ENCODE data around the gene TNRC18. TPM values are rescaled to one million over a fixed set of nuclear protein-coding genes. Genes with fewer than 3 reads are reported as not detected.
A peak's percentile ranks its signal among the peaks of the same experiment; 100 is the strongest.
"Not testable (repeated sequence)": the region's sequence is repeated elsewhere in the genome, so short reads cannot be mapped to it uniquely, and the experiment has no call there.

The TNRC18 gene
- total RNA-seq, 4 donors from 2014 or later: 17.9 to 75.5 (median 48.4) TPM

DNA sequence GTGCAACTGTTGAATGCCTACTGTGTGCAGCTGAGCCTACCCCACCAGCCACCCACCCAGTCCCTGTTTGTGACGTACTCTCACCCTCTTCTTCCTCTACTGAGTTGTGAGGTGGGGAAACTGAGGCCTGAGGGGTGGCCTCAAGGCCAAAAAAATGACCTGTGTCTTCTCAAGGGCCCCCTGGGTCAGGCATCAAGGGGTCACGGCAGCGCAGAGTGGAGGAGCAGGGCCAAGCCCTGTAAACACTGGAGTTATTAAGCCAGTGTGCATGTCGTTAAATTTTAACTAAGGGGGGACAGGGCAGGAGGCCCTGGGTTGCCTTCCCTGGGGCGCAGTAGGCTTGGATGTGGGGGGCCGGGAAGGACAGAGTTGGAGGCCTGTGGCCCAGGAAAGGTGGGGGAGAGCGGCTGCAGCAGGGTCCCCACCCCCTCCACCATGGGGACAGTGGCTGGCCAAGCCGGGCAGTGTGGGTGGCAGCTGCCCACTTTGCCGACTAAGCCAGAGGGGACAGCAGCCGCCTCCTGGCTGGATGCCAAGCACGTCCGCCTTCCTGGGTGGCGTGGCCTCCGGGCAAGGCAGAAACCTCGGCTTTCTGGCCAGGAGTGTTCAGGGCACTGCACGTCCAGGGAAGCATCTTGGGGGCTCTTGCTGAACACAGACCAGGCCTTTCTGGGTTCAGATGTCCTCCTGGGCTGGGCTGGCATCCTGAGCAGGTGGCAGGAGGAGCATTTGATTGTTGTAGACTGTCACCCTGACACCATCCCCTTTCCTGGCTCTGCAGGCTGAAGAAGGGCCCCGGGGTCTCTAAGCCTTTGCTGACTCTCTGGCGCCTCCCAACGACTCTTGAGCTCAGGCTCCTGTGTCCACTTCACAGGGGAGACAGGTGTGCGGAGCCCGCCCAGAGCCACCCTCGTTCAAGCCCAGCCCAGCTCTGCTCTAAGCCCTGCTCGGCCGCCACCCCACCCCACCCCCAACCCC lies 139.0 kb downstream of the TNRC18 start:
- no peak for DNase-seq

DNA sequence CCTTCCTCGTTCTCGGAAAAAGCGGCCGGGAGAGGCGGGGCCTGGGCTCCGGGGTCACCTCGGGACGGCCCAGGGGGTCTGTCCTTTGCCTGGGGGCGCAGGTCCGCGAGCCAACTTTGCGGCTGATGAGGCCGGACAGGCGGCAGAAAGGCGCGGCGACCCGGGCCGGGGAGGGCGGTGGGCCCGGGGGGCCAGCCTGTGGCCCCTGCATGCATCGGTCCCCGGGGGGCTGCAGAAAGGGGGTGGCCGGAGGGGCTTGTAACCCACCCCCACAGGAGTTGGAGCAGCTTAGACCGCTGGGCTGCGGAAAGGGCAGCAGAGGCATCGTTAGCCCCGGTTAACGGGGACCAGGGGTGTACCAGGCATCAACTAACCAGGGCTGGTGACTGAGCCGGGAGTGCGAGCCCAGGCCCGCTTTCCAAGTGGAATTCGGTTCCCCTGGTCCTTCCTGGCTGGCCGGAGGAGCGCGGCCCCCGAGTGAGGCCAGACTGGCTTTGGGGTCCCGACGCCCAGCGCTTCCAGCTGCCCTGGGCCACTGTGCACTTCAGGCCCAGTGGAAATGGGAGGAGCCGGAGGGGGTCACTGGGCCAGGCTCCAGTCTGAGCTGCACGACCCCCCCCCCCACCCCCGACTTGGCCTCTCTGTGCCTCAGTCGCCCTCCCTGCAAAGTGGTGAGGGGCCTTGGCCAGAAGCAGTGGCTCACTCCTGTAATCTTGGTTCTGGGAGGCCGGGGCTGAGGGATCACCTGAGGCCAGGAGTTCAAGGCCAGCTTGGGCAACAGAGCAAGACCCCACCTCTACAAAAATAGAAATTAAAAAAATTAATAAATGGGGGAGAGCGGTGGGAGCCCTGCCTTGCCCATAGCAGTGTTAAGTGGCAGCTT lies 140.0 kb downstream of the TNRC18 start:
- H3K4me1 ChIP-seq: peaks cover 6 to 16% (median 10%) of the 10 kb centered on the region in 3 donors
- intact Hi-C loops (cut with DNase I): no loop called here
- 70 to 73% methylated on average over 1 to 2 of the region's 46 CpGs for WGBS, 2 donors
- peak overlapping the region; percentile 31 to 65 (median 48) for H3K4me3 ChIP-seq
- no peak overlapping the region for H3K27ac ChIP-seq
- H3K36me3 ChIP-seq: no peaks in the 10 kb centered on the region
- no peaks in the 10 kb centered on the region for H3K9me3 ChIP-seq
- DNase-seq: no peak
- H3K27me3 ChIP-seq: peaks cover 0 to 41% (median 0%) of the 10 kb centered on the region in 4 donors
- TF ChIP-seq POLR2A (IDR thresholded peaks at IDR 0.05): no peak
- TF ChIP-seq, protein P1, sequence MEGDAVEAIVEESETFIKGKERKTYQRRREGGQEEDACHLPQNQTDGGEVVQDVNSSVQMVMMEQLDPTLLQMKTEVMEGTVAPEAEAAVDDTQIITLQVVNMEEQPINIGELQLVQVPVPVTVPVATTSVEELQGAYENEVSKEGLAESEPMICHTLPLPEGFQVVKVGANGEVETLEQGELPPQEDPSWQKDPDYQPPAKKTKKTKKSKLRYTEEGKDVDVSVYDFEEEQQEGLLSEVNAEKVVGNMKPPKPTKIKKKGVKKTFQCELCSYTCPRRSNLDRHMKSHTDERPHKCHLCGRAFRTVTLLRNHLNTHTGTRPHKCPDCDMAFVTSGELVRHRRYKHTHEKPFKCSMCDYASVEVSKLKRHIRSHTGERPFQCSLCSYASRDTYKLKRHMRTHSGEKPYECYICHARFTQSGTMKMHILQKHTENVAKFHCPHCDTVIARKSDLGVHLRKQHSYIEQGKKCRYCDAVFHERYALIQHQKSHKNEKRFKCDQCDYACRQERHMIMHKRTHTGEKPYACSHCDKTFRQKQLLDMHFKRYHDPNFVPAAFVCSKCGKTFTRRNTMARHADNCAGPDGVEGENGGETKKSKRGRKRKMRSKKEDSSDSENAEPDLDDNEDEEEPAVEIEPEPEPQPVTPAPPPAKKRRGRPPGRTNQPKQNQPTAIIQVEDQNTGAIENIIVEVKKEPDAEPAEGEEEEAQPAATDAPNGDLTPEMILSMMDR (IDR thresholded peaks at IDR 0.05): no peak

More for the DNA sequence above, 139.0 kb downstream of the TNRC18 start:
- no peak for TF ChIP-seq POLR2A (IDR thresholded peaks at IDR 0.05)
- TF ChIP-seq, protein P1 (IDR thresholded peaks at IDR 0.05): peak in 1 of 6 experiments; percentile 9
- no peaks in the 10 kb centered on the region for H3K9me3 ChIP-seq
- intact Hi-C loops (cut with DNase I): no loop called here
- H3K4me1 ChIP-seq: peaks cover 6 to 16% (median 10%) of the 10 kb centered on the region in 3 donors
- no peaks in the 10 kb centered on the region for H3K36me3 ChIP-seq
- H3K4me3 ChIP-seq: no peak overlapping the region
- 39 to 75% methylated on average over 4 to 6 of the region's 24 CpGs for WGBS, 2 donors
- no peak overlapping the region for H3K27ac ChIP-seq
- peaks cover 0 to 41% (median 0%) of the 10 kb centered on the region in 4 donors for H3K27me3 ChIP-seq

DNA sequence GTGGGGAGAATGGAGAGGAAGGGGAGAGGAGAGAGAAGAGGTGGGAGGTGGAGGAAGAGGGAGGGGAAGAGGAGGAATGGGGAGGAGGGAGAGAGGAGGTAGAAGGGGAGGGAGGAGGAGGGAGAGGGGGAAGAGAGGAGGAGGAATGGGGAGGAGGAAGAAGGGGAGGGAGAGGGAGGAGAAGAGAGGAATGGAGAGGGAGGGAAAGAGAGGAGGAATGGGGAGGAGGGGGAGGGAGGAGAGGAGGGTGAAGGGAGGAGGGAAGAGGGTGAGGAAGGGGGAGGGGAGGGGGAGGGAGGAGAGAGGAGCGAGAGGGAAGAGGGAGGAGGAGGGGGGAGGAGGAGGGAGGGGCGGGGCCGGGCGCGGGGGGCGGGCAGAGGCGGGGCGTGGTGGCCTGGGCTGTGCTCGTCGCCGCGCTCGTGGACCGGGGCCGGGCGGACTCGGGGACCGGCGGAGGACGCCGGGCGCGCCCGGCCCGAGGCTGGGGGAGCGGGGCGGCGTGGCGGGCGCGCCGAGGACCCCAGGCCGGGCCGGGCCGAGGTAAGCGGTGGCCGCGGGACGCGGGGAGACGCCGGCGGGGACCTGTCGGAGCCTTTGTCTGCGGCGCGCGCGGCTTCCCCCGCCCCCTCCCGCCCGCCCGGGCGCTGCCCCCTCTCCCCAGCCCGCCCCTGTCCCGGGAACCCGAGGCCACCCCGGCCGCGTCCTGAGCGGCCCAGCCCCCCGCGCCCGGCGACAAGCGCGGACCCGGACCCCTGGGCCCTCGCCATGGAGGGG lies 140.9 kb downstream of the TNRC18 start, which contains the start of gene SLC29A4:
Gene SLC29A4 (plus strand): TSS at position 401 of the 774 bp plus-strand sequence. CDS start 4,874 bp downstream, outside the sequence.
- intact Hi-C loops (cut with DNase I): no loop called here
- H3K36me3 ChIP-seq: no peaks in the 10 kb centered on the region
- WGBS, 2 donors: 0% methylated on average over 3 to 8 of the region's 69 CpGs
- H3K27me3 ChIP-seq: peaks cover 0 to 41% (median 0%) of the 10 kb centered on the region in 4 donors
- H3K27ac ChIP-seq: no peak within 1 kb of the TSS
- peaks cover 6 to 16% (median 10%) of the 10 kb centered on the region in 3 donors for H3K4me1 ChIP-seq
- peak within 1 kb of the TSS; percentile 31 to 65 (median 48) for H3K4me3 ChIP-seq
- H3K9me3 ChIP-seq: no peaks in the 10 kb centered on the region
- no peak for DNase-seq
- TF ChIP-seq POLR2A (IDR thresholded peaks at IDR 0.05): no peak
- TF ChIP-seq, protein P1 (IDR thresholded peaks at IDR 0.05): no peak

DNA sequence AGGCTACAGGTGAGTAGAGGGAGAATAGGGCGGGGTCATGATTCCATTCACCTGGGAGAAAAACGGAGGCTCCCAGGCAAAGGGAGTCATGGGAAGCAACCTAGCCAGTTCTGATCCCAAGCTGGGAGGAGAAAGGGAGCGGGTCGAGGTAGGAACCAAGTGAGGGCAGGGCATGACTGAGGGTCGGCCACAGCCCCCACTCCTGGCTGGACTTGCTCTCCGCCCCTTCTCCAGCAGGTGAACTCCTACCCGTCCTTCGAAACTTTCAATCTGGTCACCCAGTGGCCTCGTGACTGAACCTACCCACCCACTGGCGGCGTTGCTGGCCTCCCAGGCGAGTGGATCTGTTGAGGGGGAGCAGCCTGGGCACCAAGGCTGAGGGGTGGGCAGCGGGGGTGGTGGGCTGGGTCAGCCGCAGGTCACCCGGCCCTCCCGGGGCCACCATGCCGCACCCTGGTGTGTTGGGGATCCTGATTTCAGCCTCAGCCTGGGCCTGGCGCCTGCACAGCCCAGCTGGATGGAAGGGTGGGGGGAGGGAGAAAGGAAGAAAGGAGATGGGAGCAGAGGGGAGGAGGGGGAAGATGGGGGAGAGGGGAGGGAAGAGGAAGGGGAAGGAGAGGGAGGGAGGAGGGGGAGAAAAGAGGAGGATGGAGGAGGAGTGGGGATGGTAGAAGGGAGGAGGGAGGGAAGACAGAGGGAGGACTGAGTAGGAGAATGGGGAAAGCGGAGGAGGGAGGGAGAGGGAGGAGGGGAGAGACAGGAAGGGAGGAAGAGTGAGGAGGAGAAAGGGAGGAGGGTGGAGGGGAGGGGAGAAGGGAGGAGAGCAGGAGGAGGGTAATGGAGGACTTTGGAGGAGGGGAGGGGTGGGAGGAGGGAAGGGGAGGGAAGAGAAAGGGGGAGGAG lies 141.8 kb downstream of the TNRC18 start:
- intact Hi-C loops (cut with DNase I); H3K27ac ChIP-seq; DNase-seq; H3K36me3 ChIP-seq; H3K4me3 ChIP-seq; H3K9me3 ChIP-seq: not testable (repeated sequence)
- H3K4me1 ChIP-seq: peaks cover 6 to 16% (median 10%) of the 10 kb centered on the region in 3 donors
- 55 to 56% methylated on average over 5 to 12 of the region's 19 CpGs for WGBS, 2 donors
- peaks cover 0 to 41% (median 0%) of the 10 kb centered on the region in 4 donors for H3K27me3 ChIP-seq

Data from esophagus squamous epithelium (tissue), 5 donors.